ENCODE results near the gene AK4.
"Not testable (repeated sequence)": the region's sequence is repeated elsewhere in the genome, so short reads cannot be mapped to it uniquely, and the experiment has no call there.

AK4 gene

GRCh38 chr1:65148178-65148547 lies at the start of gene AK4:
TSS of gene AK4 (plus strand) at chr1:65148203. CDS start at chr1:65148408, 205 bp downstream.
- not testable (repeated sequence) for DNase-seq

DNA sequence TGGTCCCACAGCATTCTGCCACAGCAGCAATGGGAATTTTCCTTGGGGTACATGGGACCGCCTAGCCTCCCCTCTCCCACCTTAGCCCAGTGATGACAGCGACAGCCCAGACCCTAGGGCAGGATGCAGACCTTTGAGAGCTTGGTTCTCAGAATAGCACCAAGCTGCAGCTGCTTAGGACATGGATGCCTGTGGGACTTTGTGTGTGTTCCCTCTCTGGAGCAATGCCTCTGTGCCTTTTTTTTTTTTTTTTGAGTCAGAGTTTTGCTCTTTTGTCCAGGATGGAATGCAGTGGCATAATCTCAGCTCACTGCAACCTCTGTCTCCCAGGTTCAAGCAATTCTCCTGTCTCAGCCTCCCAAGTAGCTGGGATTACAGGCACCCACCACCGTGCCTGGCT lies 44.2 kb upstream of the AK4 start:
- DNase-seq = no peak

GRCh38 chr1:65104854-65105534 lies 43.0 kb upstream of the AK4 start:
- DNase-seq = no peak

DNA sequence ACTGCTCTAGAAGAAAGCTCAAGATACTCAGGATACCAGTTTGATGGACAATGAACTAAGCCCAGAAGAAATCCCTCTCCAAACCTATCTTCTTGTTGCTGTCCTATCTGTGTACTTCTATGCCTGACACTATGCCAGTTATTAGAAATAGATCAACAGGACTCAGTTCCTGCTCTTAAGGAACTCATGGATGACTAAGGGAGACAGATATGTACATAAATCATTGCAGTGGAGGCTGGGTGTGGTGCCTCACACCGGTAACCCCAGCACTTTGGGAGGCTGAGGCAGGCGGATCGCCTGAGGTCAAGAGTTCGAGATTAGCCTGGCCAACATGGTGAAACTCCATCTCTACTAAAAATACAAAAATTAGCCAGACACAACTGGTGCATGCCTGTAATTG lies 42.4 kb upstream of the AK4 start:
- DNase-seq = no peak

GRCh38 chr1:65108025-65108642 lies 39.9 kb upstream of the AK4 start:
- DNase-seq = peak; percentile 17

DNA sequence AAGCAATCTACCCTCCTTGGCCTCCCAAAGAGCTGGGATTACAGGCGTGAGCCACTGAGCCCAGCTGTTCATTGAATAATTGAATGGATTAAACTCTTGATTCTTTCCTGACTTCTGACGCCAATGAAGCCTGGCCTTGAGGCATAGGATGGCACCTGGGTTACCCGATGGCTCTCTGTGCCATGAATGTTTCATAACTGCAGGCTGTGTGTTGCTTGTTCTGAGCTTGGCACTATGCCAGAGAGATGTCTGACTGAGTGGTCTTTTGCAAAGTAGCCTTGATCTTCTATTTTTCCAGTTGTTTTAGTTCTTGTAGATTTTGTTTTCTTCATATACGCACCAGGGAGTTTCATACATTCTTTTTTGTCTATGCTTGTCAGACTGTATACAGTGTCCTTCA lies 38.5 kb upstream of the AK4 start:
- DNase-seq = no peak

DNA sequence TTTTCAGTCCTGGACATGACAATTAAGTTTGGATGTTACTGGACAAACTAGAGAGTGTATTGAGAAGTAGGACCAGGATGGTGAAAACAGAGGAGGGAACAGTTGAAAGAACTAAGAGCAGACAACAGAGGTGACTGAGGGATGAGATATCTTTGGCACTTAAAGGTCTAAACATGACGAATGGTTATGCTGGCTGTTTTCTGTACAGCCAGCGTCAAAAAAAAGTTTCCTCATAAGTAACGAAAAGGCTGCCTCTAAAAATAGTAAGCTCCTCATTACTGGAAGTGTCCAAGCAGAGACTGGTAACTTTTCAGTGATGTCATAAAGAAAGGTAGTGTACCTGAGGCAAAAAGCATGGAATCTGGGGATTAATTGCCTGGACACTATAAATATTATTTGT lies 35.2 kb upstream of the AK4 start:
- no peak for DNase-seq

- DNase-seq = no peak
These were observed 34.7 kb upstream of the AK4 start for GRCh38 chr1:65113298-65113697.

DNA sequence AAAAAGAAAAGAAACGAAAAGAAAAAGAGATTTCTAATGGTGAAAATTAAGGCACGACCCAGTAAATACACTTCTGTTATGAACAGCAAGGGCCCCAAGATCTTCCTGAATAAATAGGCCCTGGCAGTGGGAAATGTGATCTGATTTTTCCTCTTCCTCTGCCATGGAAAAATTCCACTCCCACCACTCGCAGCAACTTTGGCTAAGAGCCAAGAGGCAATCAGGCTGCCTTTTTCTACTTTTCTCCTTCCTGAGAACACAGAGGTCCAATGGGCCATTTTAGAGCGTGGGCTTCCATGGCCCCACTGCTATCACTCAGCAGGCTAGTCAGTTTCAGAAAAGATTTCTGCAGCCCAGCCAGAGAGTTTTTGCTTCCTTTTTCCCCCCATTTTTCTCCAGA lies 33.7 kb upstream of the AK4 start:
- no peak for DNase-seq

- DNase-seq = no peak
These were observed 28.1 kb upstream of the AK4 start for GRCh38 chr1:65119951-65120350.

DNA sequence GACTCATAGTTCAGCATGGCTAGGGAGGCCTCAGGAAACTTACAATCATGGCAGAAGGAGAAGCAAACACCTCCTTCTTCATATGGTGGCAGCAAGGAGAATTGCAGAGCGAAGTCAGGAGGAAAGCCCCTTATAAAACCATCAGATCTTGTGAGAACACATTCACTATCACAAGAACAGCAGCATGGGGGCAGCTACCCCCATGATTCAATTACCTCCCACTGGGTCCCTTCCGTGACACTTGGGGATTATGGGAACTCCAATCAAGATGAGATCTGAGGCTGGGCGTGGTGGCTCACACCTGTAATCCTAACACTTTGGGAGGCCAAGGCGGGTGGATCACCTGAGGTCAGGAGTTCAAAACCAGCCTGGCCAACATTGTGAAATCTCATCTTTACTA lies 18.9 kb upstream of the AK4 start:
- DNase-seq = not testable (repeated sequence)

GRCh38 chr1:65138524-65138923 lies 9.5 kb upstream of the AK4 start:
- DNase-seq = no peak

DNA sequence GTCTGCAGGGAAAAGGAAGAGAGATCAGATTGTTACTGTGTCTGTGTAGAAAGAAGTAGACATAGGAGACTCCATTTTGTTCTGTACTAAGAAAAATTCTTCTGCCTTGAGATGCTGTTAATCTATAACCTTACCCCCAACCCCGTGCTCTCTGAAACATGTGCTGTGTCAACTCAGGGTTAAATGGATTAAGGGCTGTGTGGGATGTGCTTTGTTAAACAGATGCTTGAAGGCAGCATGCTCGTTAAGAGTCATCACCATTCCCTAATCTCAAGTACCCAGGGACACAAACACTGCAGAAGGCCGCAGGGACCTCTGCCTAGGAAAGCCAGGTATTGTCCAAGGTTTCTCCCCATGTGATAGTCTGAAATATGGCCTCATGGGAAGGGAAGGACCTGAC lies 8.2 kb upstream of the AK4 start:
- not testable (repeated sequence) for DNase-seq

DNA sequence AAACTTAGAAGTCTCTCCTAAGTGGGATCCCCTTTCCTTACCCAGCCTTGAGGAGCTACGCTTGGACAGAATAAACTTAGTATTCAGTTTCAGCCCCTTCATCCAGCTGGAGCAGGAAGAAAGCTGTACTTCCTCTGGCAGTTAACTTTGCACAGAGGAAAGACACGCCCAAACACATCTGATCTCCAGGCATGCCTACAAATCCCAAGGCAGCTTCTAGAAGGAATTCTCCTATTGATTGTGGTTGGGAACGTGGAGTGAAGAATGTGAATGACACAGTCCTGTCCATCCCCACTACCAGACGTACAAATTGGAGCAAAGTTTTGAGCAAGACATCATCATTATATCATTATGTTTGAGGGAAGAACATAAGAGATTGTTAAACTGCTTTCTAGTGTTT lies 6.6 kb upstream of the AK4 start:
- no peak for DNase-seq

DNA sequence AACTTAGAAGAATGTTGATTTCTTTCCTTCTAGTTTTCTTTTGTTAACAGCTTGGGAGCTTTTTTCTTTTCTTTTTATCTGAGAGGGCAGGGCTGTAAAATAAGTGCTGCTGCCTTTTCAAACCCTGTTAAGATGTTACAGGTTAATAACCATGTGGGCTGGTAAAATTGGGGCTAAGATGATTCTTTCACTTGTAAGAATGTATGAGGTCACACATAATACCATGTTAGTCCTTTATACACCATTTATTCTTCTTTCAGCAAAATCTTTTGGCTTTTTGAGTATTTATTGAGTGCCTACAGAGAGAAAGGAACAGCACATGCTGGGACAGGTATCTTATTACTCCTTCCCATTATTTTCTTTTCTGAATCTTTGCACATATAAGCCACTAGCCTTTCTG lies 6.1 kb upstream of the AK4 start:
- DNase-seq = no peak

- DNase-seq = not testable (repeated sequence)
These were observed 4.8 kb upstream of the AK4 start for GRCh38 chr1:65143112-65143658.

DNA sequence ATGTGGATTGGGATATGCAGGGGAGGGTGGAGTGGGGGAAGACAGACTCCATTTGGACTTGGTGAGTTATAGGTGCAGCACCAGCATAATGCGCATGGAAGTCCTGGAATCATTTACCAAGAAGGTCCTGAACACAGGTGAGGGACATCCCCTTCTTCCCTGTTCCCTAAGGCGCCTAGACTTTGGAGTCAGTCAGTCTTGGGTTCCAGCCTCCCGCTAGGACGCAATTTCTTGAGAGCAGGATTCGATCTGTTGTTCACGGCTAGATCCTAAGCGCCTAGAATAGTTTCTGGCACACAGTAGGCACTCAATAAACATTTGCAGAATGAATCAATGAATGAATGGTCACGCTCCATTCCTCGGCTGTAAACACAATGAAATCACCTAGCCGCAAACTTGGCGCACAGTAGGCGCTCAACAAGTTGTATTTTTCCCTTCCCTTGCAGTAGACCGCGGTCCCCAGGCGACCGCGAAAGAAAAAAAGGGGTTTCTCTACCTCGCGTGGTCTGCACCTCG lies 1.0 kb upstream of the AK4 start:
- no peak for DNase-seq

- DNase-seq = peak; percentile 23
These were observed 402 bp upstream of the AK4 start for GRCh38 chr1:65147424-65148177.

DNA sequence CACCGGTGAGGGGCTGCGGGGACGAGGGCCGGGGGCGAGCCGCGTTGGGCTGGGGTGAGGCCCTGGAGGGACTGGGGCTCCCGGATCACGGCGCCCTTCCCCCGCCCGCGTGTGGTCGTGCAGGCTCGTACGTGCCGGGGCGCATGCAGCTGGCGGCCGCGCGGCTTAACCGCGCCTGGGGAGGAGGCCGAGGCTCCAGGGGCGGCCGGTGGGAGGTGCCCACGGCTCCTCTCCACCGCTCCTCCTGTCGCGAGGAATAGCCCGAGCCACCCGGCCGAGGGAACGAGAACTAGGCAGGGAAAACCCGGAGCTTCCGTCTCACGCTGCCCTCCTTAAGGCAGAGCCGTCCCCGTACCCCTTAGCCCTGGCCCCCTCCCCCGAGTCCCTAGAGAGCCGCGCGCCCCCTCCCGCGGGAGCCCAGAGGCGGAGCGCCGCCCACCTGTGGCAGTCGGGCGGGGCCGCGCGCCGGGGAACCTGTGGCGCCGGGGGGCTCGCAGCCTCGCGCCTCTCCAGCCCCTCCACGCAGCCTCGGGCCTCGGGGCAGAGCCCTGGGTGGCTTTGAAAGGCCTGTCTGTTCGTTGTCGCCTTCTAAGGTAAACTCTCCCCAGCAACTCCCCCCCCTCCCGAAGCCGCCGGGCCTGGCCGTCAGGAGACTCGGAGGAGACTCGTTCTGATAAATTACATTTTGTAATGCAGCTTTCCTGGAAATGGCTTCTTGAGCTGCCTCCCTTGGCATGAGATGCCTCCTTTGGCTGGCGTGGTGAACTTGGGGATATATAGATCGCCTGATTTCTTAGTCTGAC lies 746 bp downstream of the AK4 start:
- DNase-seq = peak; percentile 62

DNA sequence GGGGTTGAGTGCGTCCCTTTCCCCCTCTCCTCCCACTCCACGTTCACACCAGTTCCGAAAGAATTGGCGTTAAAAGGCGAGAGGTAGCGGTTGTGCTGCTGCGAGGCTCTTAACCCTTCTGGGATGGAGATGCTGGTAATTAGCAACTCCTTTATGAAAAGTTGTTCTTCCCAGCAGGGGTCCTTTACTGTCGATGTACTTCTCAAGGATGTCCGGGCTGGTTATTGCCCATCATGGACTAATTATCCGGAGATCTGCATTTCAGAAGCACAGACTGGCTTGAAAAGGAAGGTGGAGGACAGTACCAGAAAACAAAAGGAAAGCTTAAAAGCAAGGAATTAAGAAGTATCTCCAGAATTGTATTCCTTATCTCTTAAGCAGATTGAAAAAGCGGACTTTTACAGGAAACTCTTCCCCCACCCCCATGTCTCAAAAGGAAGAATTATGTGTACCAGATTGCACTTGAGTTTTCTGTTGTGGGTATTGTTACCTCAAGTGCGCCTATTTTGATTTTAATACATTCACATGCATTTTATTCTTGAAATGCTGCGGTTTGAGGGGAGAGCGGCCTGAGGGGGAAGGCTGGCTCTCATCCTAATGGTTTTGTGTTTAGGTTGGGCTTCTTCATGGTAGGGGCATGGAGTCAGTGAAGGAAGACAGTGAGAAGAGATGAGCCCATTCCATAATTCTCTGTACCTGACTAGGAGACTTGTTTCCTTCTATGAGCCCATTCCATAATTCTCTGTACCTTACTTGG lies 1.5 kb downstream of the AK4 start:
- no peak for DNase-seq

- DNase-seq = no peak
These were observed 2.1 kb downstream of the AK4 start for GRCh38 chr1:65150108-65150463.

GRCh38 chr1:65150583-65151263 lies 2.7 kb downstream of the AK4 start:
- DNase-seq = no peak

Data from NCI-H510A (cell line).